ENCODE results near the gene TRIO.
"Not testable (repeated sequence)": the region's sequence is repeated elsewhere in the genome, so short reads cannot be mapped to it uniquely, and the experiment has no call there.

The TRIO gene

DNA sequence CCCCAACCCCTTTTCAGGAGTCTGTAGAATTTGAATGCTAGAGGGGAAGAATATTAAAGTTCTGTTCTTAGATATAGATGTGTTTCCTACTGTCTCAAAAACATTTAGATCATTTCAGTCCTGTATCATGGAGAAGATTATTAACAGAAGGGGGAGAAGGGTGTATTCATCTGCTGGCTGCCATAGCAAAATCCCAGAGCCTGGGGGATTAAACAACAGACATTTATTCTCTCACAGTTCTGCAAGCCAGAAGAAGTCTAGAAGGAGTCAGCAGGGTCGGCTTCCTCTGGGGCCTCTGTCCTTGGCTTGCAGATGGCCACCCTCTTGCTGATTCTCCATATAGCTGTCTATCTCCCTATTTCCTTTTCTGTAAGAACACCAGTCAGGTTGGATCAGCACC lies 288.4 kb downstream of the TRIO start:
- TF ChIP-seq, protein P1, sequence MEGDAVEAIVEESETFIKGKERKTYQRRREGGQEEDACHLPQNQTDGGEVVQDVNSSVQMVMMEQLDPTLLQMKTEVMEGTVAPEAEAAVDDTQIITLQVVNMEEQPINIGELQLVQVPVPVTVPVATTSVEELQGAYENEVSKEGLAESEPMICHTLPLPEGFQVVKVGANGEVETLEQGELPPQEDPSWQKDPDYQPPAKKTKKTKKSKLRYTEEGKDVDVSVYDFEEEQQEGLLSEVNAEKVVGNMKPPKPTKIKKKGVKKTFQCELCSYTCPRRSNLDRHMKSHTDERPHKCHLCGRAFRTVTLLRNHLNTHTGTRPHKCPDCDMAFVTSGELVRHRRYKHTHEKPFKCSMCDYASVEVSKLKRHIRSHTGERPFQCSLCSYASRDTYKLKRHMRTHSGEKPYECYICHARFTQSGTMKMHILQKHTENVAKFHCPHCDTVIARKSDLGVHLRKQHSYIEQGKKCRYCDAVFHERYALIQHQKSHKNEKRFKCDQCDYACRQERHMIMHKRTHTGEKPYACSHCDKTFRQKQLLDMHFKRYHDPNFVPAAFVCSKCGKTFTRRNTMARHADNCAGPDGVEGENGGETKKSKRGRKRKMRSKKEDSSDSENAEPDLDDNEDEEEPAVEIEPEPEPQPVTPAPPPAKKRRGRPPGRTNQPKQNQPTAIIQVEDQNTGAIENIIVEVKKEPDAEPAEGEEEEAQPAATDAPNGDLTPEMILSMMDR (conservative IDR thresholded peaks at IDR 0.05; ENCODE audit: low read depth, low read length), result no peak
- DNase-seq (ENCODE audit: low read depth), result no peak
- H3K4me3 ChIP-seq (ENCODE audit: low read depth, low read length), result no peak overlapping the region

GRCh38 chr5:14432931-14433589 lies 289.9 kb downstream of the TRIO start:
- TF ChIP-seq, protein P1 (conservative IDR thresholded peaks at IDR 0.05; ENCODE audit: low read depth, low read length), result no peak
- DNase-seq (ENCODE audit: low read depth), result peak; percentile 61
- no peak overlapping the region for H3K4me3 ChIP-seq (ENCODE audit: low read depth, low read length)

DNA sequence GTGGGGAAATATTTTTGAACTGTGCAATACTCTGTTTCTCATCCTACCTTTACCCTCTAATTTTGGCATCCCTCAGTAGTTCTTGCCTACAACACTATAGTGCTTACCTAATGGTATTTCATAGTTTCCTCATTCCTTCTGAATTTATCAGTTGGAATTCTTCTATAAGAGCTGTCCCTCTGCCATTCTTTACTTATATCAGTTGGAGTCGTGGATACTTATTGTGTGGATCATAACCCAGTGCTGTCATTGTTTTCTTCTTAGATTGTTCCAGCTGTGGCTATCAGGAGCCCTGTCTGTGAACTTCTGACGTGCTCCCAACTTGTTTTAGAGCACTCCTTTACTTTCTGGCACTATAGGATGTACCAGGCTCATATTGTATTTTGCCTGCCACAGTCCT lies 292.3 kb downstream of the TRIO start:
- TF ChIP-seq, protein P1 (conservative IDR thresholded peaks at IDR 0.05; ENCODE audit: low read depth, low read length), result no peak
- H3K4me3 ChIP-seq (ENCODE audit: low read depth, low read length), result no peak overlapping the region
- no peak for DNase-seq (ENCODE audit: low read depth)

GRCh38 chr5:14436122-14436521 lies 293.0 kb downstream of the TRIO start:
- not testable (repeated sequence) for H3K4me3 ChIP-seq (ENCODE audit: low read depth, low read length); DNase-seq (ENCODE audit: low read depth)

GRCh38 chr5:14436801-14437542 lies 293.8 kb downstream of the TRIO start:
- TF ChIP-seq, protein P1 (conservative IDR thresholded peaks at IDR 0.05; ENCODE audit: low read depth, low read length), result no peak
- no peak for DNase-seq (ENCODE audit: low read depth)

DNA sequence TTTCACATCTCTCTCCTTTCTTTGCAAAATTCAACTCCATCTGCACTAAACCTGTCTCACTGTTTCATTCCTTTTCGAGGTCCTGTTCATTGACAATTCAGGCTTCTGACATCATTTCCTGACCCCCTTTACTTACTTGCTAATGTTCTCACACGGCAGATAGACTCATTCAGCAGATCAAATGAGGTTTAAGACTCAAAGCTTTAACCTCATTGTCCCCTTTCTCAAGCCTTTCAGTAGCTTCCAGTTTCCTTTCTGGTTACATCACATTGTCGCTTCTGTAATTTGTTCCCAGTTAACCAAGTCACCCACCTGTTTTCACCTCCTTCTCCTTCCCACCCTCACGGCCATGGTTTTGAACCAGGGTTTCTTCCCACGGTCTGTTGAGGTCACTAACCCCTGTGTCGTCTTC lies 295.1 kb downstream of the TRIO start:
- TF ChIP-seq, protein P1 (conservative IDR thresholded peaks at IDR 0.05; ENCODE audit: low read depth, low read length), result no peak
- no peak overlapping the region for H3K4me3 ChIP-seq (ENCODE audit: low read depth, low read length)
- DNase-seq (ENCODE audit: low read depth), result no peak

More at GRCh38 chr5:14436801-14437542, 293.8 kb downstream of the TRIO start:
- H3K4me3 ChIP-seq (ENCODE audit: low read depth, low read length), result no peak overlapping the region

- H3K4me3 ChIP-seq (ENCODE audit: low read depth, low read length), result no peak overlapping the region
- TF ChIP-seq, protein P1 (conservative IDR thresholded peaks at IDR 0.05; ENCODE audit: low read depth, low read length), result no peak
- DNase-seq (ENCODE audit: low read depth), result peak; percentile 75
Measured at GRCh38 chr5:14439087-14439871, 296.1 kb downstream of the TRIO start.

Measured in choroid plexus epithelial cell (primary cell).